SK-N-SH (cell line): ENCODE data around the gene FRYL. TPM values are rescaled to one million over a fixed set of nuclear protein-coding genes. Genes with fewer than 3 reads are reported as not detected.

Experiments
- CTCF ChIA-PET: fragments of 300-600, 350-600 bp; formaldehyde crosslinking; extraction: SDS; loops from one replicate; lab custom pipeline; 2021; lab: Yijun Ruan, JAX
- POLR2A ChIA-PET: fragments of 350-600 bp; sonication (Branson Sonifier 250); formaldehyde crosslinking; extraction: SDS; loops from one replicate; lab custom pipeline; 2020; ENCODE audit warnings: antibody characterized with exemption, inconsistent platforms; lab: Yijun Ruan, JAX
- DNase-seq: peaks from one replicate; pipeline ENCODE4 v3.0.0; 2012
- H2AFZ ChIP-seq: fragments of 200-600 bp; sonication (generic); 2 replicates; pipeline ENCODE4 v1.8.1; 2016; ENCODE audit warnings: antibody characterized with exemption, mild to moderate bottlenecking, low read depth
- H3F3A ChIP-seq: fragments of 200-600 bp; sonication (generic); replicated peaks from 2 replicates; pipeline ENCODE3; 2016; ENCODE audit warnings: antibody characterized with exemption, mild to moderate bottlenecking; ENCODE audit not compliant: insufficient read depth
- H3K27ac ChIP-seq, 2 experiments: fragments of 200-500 bp in 1 of 2; fragments of 200-600 bp in 1 of 2; sonication (Bioruptor generic) in 1 of 2; sonication (generic), shearing (Covaris generic) in 1 of 2; 2 replicates each; pipeline versions ENCODE4 v1.5.1 to v1.6.1; 2014 to 2016; ENCODE audit warnings: low read depth in 2 of 2, inconsistent platforms in 1 of 2, low read length in 1 of 2, mild to moderate bottlenecking in 1 of 2, mixed read lengths in 1 of 2
- H3K27me3 ChIP-seq: fragments of 200-600 bp; sonication (generic), shearing (Covaris generic); 2 replicates; pipeline ENCODE4 v1.6.1; 2016; ENCODE audit warnings: mixed run types; ENCODE audit not compliant: insufficient read depth
- H3K36me3 ChIP-seq, 2 experiments: fragments of 200-500 bp in 1 of 2; fragments of 200-600 bp in 1 of 2; sonication (Bioruptor generic) in 1 of 2; sonication (generic) in 1 of 2; replicated peaks in 1 of 2; 2 replicates each; pipeline versions ENCODE3 to v1.5.1; 2014 to 2016; ENCODE audit warnings: low read length in 1 of 2, mild to moderate bottlenecking in 1 of 2; ENCODE audit not compliant: insufficient read depth in 2 of 2, control insufficient read depth in 1 of 2
- H3K4me1 ChIP-seq, 2 experiments: fragments of 200-500 bp in 1 of 2; fragments of 200-600 bp in 1 of 2; sonication (Bioruptor generic) in 1 of 2; sonication (generic), shearing (Covaris generic) in 1 of 2; 2 replicates each; pipeline versions ENCODE4 v1.5.1 to v1.6.1; 2014 to 2016; ENCODE audit warnings: low read depth in 1 of 2, low read length in 1 of 2, mixed run types in 1 of 2; ENCODE audit not compliant: insufficient read depth in 2 of 2, control insufficient read depth in 1 of 2
- H3K4me2 ChIP-seq: fragments of 200-600 bp; sonication (generic), shearing (Covaris generic); 2 replicates; pipeline ENCODE4 v1.6.1; 2017; ENCODE audit warnings: mixed run types
- H3K4me3 ChIP-seq, 2 experiments: fragments of 200-500 bp in 1 of 2; fragments of 200-600 bp in 1 of 2; sonication (Bioruptor generic) in 1 of 2; sonication (generic), shearing (Covaris generic) in 1 of 2; 2 replicates each; pipeline versions ENCODE4 v1.5.1 to v1.8.1; 2014 to 2016; ENCODE audit warnings: low read depth in 2 of 2, inconsistent platforms in 1 of 2, low read length in 1 of 2, mild to moderate bottlenecking in 1 of 2, mixed read lengths in 1 of 2, moderate library complexity in 1 of 2
- H3K79me2 ChIP-seq: fragments of 200-600 bp; sonication (generic); 2 replicates; pipeline ENCODE4 v1.8.1; 2017; ENCODE audit warnings: mild to moderate bottlenecking; ENCODE audit not compliant: insufficient read depth
- H3K9ac ChIP-seq: fragments of 200-600 bp; sonication (generic); 2 replicates; pipeline ENCODE4 v1.6.1; 2017; ENCODE audit warnings: mixed run types
- H3K9me2 ChIP-seq: fragments of 200-600 bp; sonication (generic); 2 replicates; pipeline ENCODE4 v1.6.1; 2017; ENCODE audit warnings: mixed run types
- H3K9me3 ChIP-seq: fragments of 200-600 bp; sonication (generic); 2 replicates; pipeline ENCODE4 v1.6.1; 2017; ENCODE audit warnings: mixed run types, mild to moderate bottlenecking, moderate library complexity
- H4K20me1 ChIP-seq: fragments of 200-600 bp; sonication (generic); 2 replicates; pipeline ENCODE4 v1.6.1; 2017; ENCODE audit warnings: mild to moderate bottlenecking, mixed run types; ENCODE audit not compliant: insufficient read depth
- CHD2 ChIP-seq: fragments of 150-350 bp; IDR thresholded peaks from 2 replicates; pipeline ENCODE4 v1.6.1; 2018; ENCODE audit warnings: low read length; ENCODE audit not compliant: partially characterized antibody
- EZH2phosphoT487 ChIP-seq: fragments of 200-600 bp; sonication (generic); IDR thresholded peaks from 2 replicates; pipeline ENCODE4 v1.6.1; 2017; ENCODE audit warnings: low read depth, mixed run types, mild to moderate bottlenecking, antibody characterized with exemption, moderate library complexity, borderline replicate concordance
- FOSL2 ChIP-seq: IDR thresholded peaks from 2 replicates; pipeline ENCODE4 v1.4.0; 2012; ENCODE audit warnings: low read depth, mild to moderate bottlenecking, moderate library complexity, borderline replicate concordance
- GABPA ChIP-seq: IDR thresholded peaks from 2 replicates; pipeline ENCODE4 v1.4.0; 2012; ENCODE audit warnings: low read depth, mild to moderate bottlenecking
- GATA2 ChIP-seq: sonication (generic); formaldehyde crosslinking; IDR thresholded peaks from 2 replicates; pipeline ENCODE4 v1.5.0; 2020; ENCODE audit warnings: mild to moderate bottlenecking, missing genetic modification reagents
- JUND ChIP-seq: IDR thresholded peaks from 2 replicates; pipeline ENCODE4 v1.4.0; 2012
- MAX ChIP-seq: IDR thresholded peaks from 2 replicates; pipeline ENCODE4 v1.4.0; 2012; ENCODE audit warnings: low read depth
- MEF2A ChIP-seq: IDR thresholded peaks from 2 replicates; pipeline ENCODE4 v1.4.0; 2012; ENCODE audit warnings: low read depth, borderline replicate concordance
- MXI1 ChIP-seq: IDR thresholded peaks from 2 replicates; pipeline ENCODE4 v1.6.1; 2012; ENCODE audit warnings: mild to moderate bottlenecking, low read depth, low read length, improper control_type of control experiment
- NFIC ChIP-seq: IDR thresholded peaks from 2 replicates; pipeline ENCODE4 v1.4.0; 2012; ENCODE audit warnings: borderline replicate concordance
- NRF1 ChIP-seq: IDR thresholded peaks from 2 replicates; pipeline ENCODE4 v1.6.1; 2012; ENCODE audit warnings: low read depth, mild to moderate bottlenecking, low read length
- POLR2AphosphoS5 ChIP-seq: IDR thresholded peaks from 2 replicates; pipeline ENCODE4 v1.6.1; 2012; ENCODE audit warnings: low read depth, low read length
- REST ChIP-seq: IDR thresholded peaks from 2 replicates; pipeline ENCODE4 v1.6.1; 2012; ENCODE audit warnings: mild to moderate bottlenecking, low read depth, low read length, moderate library complexity
- RFX5 ChIP-seq: IDR thresholded peaks from 2 replicates; pipeline ENCODE4 v1.6.1; 2012; ENCODE audit warnings: mild to moderate bottlenecking, improper control_type of control experiment, low read length
- SIN3A ChIP-seq: IDR thresholded peaks from 2 replicates; pipeline ENCODE4 v1.6.1; 2012; ENCODE audit warnings: low read depth, mild to moderate bottlenecking, low read length, moderate library complexity, borderline replicate concordance
- TCF12 ChIP-seq: IDR thresholded peaks from 2 replicates; pipeline ENCODE4 v1.4.0; 2012
- USF1 ChIP-seq: IDR thresholded peaks from 2 replicates; pipeline ENCODE4 v1.4.0; 2012; ENCODE audit warnings: low read depth, borderline replicate concordance
- USF2 ChIP-seq: fragments of 150-350 bp; IDR thresholded peaks from 2 replicates; pipeline ENCODE4 v1.6.1; 2017; ENCODE audit warnings: antibody characterized with exemption, low read length, low read depth, borderline replicate concordance
- YY1 ChIP-seq: IDR thresholded peaks from 2 replicates; pipeline ENCODE4 v1.4.0; 2012; ENCODE audit warnings: low read depth, mild to moderate bottlenecking
- WGBS: methylation state at CpG from one replicate; pipeline ENCODE4 v1.1.6; 2017; ENCODE audit warnings: low lambda C conversion rate; 5-methylcytosine and 5-hydroxymethylcytosine counted together
- polyA plus RNA-seq, 3 experiments: library from polyadenylated mRNA; depleted of rRNA; stranded (reverse); fragments of >200 nt; gene quantifications; 2 replicates each; pipeline ENCODE4 v1.2.3, GENCODE V29; 2012
- TF ChIP-seq, protein P1 (sequence below): fragments of 150-350 bp; IDR thresholded peaks from 2 replicates; pipeline ENCODE4 v1.6.1; 2016; ENCODE audit warnings: mild to moderate bottlenecking, low read depth, low read length

FRYL gene
- polyA plus RNA-seq, 1 of the 3 experiments (the other 2 are of a cell fraction): 8.2 TPM

DNA sequence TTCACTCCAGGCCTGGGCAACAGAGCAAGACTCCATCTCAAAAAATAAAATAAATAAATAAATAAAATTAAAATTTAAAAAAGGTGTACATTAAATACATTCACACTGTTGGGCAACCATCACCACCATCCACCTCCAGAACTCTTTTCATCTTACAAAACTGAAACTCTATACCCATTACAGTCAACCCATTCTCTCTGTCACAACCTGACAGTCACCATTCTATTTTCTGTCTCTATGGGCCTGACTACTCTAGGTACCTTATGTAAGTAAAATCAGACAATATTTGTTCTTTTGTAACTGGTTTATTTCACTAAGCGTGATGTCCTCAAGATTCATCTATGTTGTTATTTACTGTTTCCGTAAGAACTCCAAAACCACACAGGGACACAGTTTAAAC, 59.6 kb downstream of the FRYL start:
- peaks cover 5% of the 10 kb centered on the region; the same call in 1 of the 2 replicates for H4K20me1 ChIP-seq
- no peak overlapping the region for H3K4me2 ChIP-seq
- H3K9ac ChIP-seq: no peak overlapping the region
- no peak for DNase-seq
- no peak overlapping the region for H3K4me3 ChIP-seq
- H3K9me3 ChIP-seq: no peaks in the 10 kb centered on the region
- WGBS: 95% methylated on average over 2 of the region's 2 CpGs
- peaks cover 0 to 4% of the 10 kb centered on the region in 2 experiments; a peak in 2 of 4 replicates for H3K4me1 ChIP-seq
- TF ChIP-seq CHD2 (no peak), MAX (no peak)
- no peaks in the 10 kb centered on the region for H3F3A ChIP-seq
- H3K27me3 ChIP-seq: no peaks in the 10 kb centered on the region
- H2AFZ ChIP-seq: no peak overlapping the region
- no peaks in the 10 kb centered on the region for H3K36me3 ChIP-seq
- CTCF ChIA-PET: no interaction called here
- POLR2A ChIA-PET: no interaction called here
- no peaks in the 10 kb centered on the region for H3K9me2 ChIP-seq
- H3K79me2 ChIP-seq: peaks cover 95% of the 10 kb centered on the region
- H3K27ac ChIP-seq: no peak overlapping the region

- no peak overlapping the region for H2AFZ ChIP-seq
- H3K4me2 ChIP-seq: no peak overlapping the region
- no peaks in the 10 kb centered on the region for H3F3A ChIP-seq
- H3K9me2 ChIP-seq: no peaks in the 10 kb centered on the region
- H3K4me1 ChIP-seq: peaks cover 0 to 4% of the 10 kb centered on the region in 2 experiments; a peak in 1 of 4 replicates
- no peaks in the 10 kb centered on the region for H3K9me3 ChIP-seq
- H3K36me3 ChIP-seq: no peaks in the 10 kb centered on the region
- ChIA-PET POLR2A (no interaction called here), CTCF (no interaction called here)
- no peaks in the 10 kb centered on the region for H3K27me3 ChIP-seq
- no peaks in the 10 kb centered on the region; the same call in 1 of the 2 replicates for H4K20me1 ChIP-seq
- 94% methylated on average over 5 of the region's 5 CpGs for WGBS
- H3K4me3 ChIP-seq: no peak overlapping the region
- TF ChIP-seq POLR2AphosphoS5: no peak
- no peak for TF ChIP-seq YY1
- TF ChIP-seq SIN3A: no peak
- no peak for TF ChIP-seq GABPA
- no peak for TF ChIP-seq MXI1
- TF ChIP-seq NRF1: no peak
- TF ChIP-seq EZH2phosphoT487: no peak
- no peak for TF ChIP-seq JUND
- no peak for TF ChIP-seq GATA2 (CRISPR knock-in tag)
- TF ChIP-seq, protein P1, sequence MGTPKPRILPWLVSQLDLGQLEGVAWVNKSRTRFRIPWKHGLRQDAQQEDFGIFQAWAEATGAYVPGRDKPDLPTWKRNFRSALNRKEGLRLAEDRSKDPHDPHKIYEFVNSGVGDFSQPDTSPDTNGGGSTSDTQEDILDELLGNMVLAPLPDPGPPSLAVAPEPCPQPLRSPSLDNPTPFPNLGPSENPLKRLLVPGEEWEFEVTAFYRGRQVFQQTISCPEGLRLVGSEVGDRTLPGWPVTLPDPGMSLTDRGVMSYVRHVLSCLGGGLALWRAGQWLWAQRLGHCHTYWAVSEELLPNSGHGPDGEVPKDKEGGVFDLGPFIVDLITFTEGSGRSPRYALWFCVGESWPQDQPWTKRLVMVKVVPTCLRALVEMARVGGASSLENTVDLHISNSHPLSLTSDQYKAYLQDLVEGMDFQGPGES: no peak
- TF ChIP-seq REST: no peak
- no peak for TF ChIP-seq RFX5
- no peak for TF ChIP-seq USF1
- no peak for TF ChIP-seq TCF12
- no peak for TF ChIP-seq NFIC
- TF ChIP-seq MEF2A: no peak
- TF ChIP-seq MAX: no peak
- no peak for TF ChIP-seq CHD2
- TF ChIP-seq USF2: no peak
- no peak for TF ChIP-seq FOSL2
- no peak for DNase-seq
- no peak overlapping the region for H3K9ac ChIP-seq
- no peak overlapping the region for H3K27ac ChIP-seq
- H3K79me2 ChIP-seq: peaks cover 86% of the 10 kb centered on the region
Measured at GRCh38 chr4:48718818-48719465, 61.1 kb downstream of the FRYL start.
